ENCODE data around the gene TUBAL3. TPM values are rescaled to one million over a fixed set of nuclear protein-coding genes. Genes with fewer than 3 reads are reported as not detected.
A peak's percentile ranks its signal among the peaks of the same experiment; 100 is the strongest.

TUBAL3 gene
- total and polyA plus RNA-seq, 11 donors: 0.12 to 2.8 (median 0.33) TPM

DNA sequence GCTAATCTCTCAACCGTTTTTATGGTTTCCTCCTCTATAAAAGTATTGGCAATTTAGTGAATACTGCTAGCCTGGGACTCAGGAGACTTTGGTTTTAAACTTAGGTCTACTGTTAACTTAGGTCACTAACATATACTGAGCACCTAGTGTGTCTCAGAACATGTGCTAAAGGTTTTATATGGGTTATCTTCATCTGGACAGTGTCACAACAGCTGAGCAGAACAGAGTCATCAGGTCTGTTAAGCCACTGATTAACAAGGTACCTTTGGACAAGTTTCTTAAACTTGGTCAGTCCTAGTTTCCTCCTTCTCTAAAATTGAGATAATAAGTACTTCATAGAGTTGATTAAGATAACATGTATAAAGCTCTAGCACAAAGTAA lies 38.4 kb upstream of the TUBAL3 start:
- no peaks in the 10 kb centered on the region for H3K27me3 ChIP-seq
- 91 to 97% (median 92%) methylated on average over 1 of the region's 1 CpG for WGBS, 4 donors
- no peak for DNase-seq
- intact Hi-C loops (cut with DNase I): loop anchor here (1.0 to 10.0 kb wide), 5 partner anchors 102 to 432 kb away; no protein-coding TSS in a partner anchor
- H3K36me3 ChIP-seq: no peaks in the 10 kb centered on the region
- no peaks in the 10 kb centered on the region for H3K9me3 ChIP-seq
- ATAC-seq: no peak
- H3K4me3 ChIP-seq: no peak overlapping the region
- H3K4me1 ChIP-seq: peaks cover 0 to 19% (median 5%) of the 10 kb centered on the region in 12 donors
- TF ChIP-seq POLR2A (IDR thresholded peaks at IDR 0.05): no peak
- TF ChIP-seq, protein P1, sequence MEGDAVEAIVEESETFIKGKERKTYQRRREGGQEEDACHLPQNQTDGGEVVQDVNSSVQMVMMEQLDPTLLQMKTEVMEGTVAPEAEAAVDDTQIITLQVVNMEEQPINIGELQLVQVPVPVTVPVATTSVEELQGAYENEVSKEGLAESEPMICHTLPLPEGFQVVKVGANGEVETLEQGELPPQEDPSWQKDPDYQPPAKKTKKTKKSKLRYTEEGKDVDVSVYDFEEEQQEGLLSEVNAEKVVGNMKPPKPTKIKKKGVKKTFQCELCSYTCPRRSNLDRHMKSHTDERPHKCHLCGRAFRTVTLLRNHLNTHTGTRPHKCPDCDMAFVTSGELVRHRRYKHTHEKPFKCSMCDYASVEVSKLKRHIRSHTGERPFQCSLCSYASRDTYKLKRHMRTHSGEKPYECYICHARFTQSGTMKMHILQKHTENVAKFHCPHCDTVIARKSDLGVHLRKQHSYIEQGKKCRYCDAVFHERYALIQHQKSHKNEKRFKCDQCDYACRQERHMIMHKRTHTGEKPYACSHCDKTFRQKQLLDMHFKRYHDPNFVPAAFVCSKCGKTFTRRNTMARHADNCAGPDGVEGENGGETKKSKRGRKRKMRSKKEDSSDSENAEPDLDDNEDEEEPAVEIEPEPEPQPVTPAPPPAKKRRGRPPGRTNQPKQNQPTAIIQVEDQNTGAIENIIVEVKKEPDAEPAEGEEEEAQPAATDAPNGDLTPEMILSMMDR (IDR thresholded peaks at IDR 0.05): no peak
- H3K27ac ChIP-seq: no peak overlapping the region

DNA sequence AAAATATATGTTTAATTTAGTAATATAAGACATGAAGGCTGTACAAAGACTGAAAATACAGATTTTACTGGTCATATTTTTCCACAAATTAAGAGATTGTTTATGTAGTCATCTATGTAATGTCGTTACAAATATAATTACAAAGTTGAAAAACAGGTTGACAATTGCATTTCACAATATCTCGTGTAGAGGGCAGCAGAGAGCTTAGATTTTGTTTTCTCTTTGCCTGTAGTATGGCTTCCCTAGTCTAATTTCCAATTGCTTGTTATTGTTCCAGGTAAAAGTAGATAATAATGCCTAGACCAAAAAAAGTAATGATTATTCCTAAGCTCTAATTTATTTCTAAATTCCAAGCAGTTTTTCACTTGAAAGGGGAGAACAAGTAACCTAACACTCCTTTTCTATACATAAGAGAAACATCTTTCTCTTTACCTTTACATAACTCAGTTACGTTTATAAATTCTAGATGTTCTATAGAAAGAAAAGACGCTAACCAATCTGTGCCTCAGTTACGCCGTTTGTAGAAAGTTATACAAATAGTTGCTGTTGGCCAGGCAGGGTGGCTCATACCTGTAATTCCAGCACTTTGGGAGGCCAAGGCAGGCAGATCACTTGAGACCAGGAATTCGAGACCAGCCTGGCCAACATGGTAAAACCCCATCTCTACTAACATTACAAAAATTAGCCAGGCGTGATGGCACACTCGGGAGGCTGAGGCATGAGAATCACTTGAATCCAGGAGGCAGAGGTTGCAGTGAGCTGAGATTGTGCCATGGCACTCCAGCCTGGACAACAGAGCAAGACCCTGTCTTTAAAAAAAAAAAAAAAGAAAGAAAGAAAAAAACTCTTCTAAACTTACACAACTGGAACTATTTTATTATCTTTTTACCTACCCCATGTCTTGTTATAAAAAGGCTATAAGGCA lies 37.7 kb upstream of the TUBAL3 start:
- intact Hi-C loops (cut with DNase I): loop anchor here (1.0 to 10.0 kb wide), 5 partner anchors 102 to 432 kb away; no protein-coding TSS in a partner anchor
- DNase-seq: no peak
- Histone ChIP-seq H3K27ac (no peak overlapping the region), H3K36me3 (no peaks in the 10 kb centered on the region), H3K27me3 (no peaks in the 10 kb centered on the region), H3K4me3 (no peak overlapping the region), H3K9me3 (no peaks in the 10 kb centered on the region), H3K4me1 (peaks cover 0 to 13% (median 5%) of the 10 kb centered on the region in 12 donors)
- 65 to 74% (median 68%) methylated on average over 9 of the region's 9 CpGs for WGBS, 4 donors
- no peak for ATAC-seq
- TF ChIP-seq, protein P1 (IDR thresholded peaks at IDR 0.05): peak; percentile 64 to 88 (median 79)
- TF ChIP-seq POLR2A (IDR thresholded peaks at IDR 0.05): no peak

DNA sequence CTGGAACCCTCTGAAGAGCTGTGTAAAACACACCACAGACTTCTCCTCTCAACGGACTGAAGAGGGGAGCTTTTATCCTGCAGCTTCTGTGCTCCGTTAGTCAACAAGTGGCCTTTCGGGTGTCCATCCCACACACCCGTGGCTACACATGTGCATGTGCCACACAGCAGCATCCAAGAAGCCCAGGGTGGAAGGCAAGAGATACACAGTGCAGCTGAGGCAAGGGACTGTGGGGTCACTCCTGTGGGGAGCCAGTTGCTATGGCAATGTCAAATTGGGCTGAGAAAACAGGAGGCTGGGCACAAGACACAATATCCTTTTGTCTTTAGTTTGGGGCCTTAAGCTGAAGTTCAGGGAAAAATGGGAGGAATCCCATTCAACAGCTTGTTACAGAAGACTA lies 36.5 kb upstream of the TUBAL3 start:
- 68 to 87% (median 77%) methylated on average over 4 of the region's 4 CpGs for WGBS, 4 donors
- Histone ChIP-seq H3K27ac (no peak overlapping the region), H3K36me3 (no peaks in the 10 kb centered on the region), H3K9me3 (no peaks in the 10 kb centered on the region), H3K4me3 (no peak overlapping the region), H3K27me3 (no peaks in the 10 kb centered on the region), H3K4me1 (peaks cover 0 to 5% (median 3%) of the 10 kb centered on the region in 12 donors)
- no peak for DNase-seq
- ATAC-seq: peak in 1 of 4 donors; percentile 27
- TF ChIP-seq POLR2A (IDR thresholded peaks at IDR 0.05): no peak
- TF ChIP-seq, protein P1 (IDR thresholded peaks at IDR 0.05): no peak
- intact Hi-C loops (cut with DNase I): loop anchor here in 9 of 10 donors (1.0 to 10.0 kb wide), 5 partner anchors 104 to 434 kb away; no protein-coding TSS in a partner anchor

DNA sequence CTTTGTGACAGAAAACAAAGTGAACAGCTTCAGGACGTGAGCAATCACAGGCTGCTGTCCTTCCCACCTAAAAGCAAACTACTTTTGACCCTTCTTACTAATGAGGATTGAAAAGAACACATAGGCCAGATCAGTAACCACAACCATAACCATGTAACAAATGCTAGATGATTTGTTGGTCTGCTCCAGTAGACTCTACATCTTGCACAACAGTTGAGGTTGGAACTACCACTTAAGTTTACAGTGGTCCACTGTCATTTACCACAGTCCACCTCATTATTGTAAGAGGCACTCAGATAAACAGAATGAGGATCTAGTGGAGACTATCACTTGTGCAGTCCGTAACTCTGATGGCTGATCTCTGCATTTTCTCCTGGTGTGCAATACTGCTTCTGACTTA lies 35.6 kb upstream of the TUBAL3 start:
- Histone ChIP-seq H3K9me3 (no peaks in the 10 kb centered on the region), H3K27ac (no peak overlapping the region), H3K4me3 (no peak overlapping the region), H3K4me1 (peaks cover 0 to 2% (median 0%) of the 10 kb centered on the region in 12 donors), H3K27me3 (no peaks in the 10 kb centered on the region), H3K36me3 (no peaks in the 10 kb centered on the region)
- TF ChIP-seq POLR2A (IDR thresholded peaks at IDR 0.05): no peak
- TF ChIP-seq, protein P1 (IDR thresholded peaks at IDR 0.05): no peak
- ATAC-seq (no peak), DNase-seq (no peak)
- intact Hi-C loops (cut with DNase I): loop anchor here in 9 of 10 donors (2.0 to 10.0 kb wide), 4 partner anchors 105 to 435 kb away; no protein-coding TSS in a partner anchor
- WGBS, 4 donors: 91 to 100% (median 95%) methylated on average over 2 of the region's 2 CpGs
